Right renal pelvis (tissue), 4 donors: Measurements from ENCODE around the gene ABL1. TPM values are rescaled to one million over a fixed set of nuclear protein-coding genes. Genes with fewer than 3 reads are reported as not detected.
"Not testable (repeated sequence)": the region's sequence is repeated elsewhere in the genome, so short reads cannot be mapped to it uniquely, and the experiment has no call there.

ENCODE experiments used
- DNase-seq, 4 donors: peaks; one replicate each; pipeline ENCODE4 v3.0.0-alpha.2; 2013; ENCODE audit warnings: low read depth in 4 of 4, low spot score in 3 of 4, missing footprints in 1 of 4
- polyA plus RNA-seq, 4 donors: library from polyadenylated mRNA; unstranded; fragments of 120-200 nt; gene quantifications; one replicate each; pipeline ENCODE4 v1.2.1, GENCODE V29; 2013; ENCODE audit not compliant: insufficient read length in 4 of 4

ABL1 gene
- polyA plus RNA-seq, 4 donors, result 82.1 to 89.5 (median 82.7) TPM

- DNase-seq, result no peak
Measured at GRCh38 chr9:130847306-130848217, 12.5 kb downstream of the ABL1 start.

DNA sequence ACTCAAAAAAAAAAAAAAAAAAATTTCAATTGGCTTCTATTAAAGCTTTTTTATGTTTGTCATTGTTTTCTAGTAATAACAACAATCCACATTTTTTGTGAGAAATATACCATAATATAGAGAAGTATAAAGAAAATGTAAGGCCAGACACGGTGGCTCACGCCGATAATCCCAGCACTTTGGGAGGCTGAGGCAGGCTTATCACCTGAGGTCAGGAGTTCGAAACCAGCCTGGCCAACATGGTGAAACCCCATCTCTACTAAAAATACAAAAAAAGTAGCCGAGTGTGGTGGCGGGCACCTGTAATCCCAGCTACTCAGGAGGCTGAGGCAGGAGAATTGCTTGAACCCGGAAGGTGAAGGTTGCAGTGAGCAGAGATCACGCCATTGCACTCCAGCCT, 13.5 kb downstream of the ABL1 start:
- not testable (repeated sequence) for DNase-seq

DNA sequence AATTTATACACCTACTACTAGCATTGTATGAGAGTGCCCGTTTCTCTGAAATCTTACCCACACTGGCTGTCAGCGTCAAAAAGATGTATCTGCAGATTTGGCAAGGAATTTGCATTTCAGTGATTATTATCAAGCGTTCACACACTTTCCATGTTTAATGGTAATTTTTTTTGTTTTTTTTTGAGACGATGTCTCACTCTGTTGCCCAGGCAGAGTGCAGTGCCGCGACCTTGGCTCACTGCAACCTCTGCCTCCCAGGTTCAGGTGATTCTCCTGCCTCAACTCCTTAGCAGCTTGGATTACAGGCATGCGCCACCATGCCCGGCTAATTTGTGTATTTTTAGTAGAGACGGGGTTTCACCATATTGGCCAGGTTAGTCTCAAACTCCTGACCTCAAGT, 14.3 kb downstream of the ABL1 start:
- DNase-seq, result no peak

DNA sequence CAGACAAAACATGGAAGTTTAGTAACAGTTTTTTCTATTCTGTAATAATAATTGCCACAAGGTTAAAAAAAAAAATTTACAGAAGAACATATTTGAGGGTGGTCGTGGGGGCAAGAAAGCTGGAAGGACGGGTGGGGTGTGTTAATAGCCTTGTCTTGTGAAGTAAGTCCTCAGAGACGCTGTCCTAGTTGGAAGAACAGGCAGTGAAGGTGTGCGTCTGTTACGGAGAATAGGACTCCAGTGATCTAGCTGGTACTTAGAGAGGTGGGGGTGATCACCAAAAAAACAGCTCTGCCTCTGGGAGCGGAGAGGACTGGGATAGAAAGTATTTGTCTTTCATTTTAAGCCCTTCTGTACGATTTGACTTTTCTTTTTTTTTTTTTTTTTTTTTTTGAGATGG, 17.7 kb downstream of the ABL1 start:
- DNase-seq, result no peak

GRCh38 chr9:130854092-130854491, 19.0 kb downstream of the ABL1 start:
- no peak for DNase-seq

- DNase-seq, result no peak
Measured at GRCh38 chr9:130854835-130855234, 19.8 kb downstream of the ABL1 start.

GRCh38 chr9:130856474-130856873, 21.4 kb downstream of the ABL1 start:
- DNase-seq, result no peak

- no peak for DNase-seq
Measured at GRCh38 chr9:130857864-130858738, 23.0 kb downstream of the ABL1 start.

- DNase-seq, result no peak
Measured at GRCh38 chr9:130858739-130859705, 24.0 kb downstream of the ABL1 start.

- DNase-seq, result no peak
Measured at GRCh38 chr9:130860458-130861316, 25.6 kb downstream of the ABL1 start.

DNA sequence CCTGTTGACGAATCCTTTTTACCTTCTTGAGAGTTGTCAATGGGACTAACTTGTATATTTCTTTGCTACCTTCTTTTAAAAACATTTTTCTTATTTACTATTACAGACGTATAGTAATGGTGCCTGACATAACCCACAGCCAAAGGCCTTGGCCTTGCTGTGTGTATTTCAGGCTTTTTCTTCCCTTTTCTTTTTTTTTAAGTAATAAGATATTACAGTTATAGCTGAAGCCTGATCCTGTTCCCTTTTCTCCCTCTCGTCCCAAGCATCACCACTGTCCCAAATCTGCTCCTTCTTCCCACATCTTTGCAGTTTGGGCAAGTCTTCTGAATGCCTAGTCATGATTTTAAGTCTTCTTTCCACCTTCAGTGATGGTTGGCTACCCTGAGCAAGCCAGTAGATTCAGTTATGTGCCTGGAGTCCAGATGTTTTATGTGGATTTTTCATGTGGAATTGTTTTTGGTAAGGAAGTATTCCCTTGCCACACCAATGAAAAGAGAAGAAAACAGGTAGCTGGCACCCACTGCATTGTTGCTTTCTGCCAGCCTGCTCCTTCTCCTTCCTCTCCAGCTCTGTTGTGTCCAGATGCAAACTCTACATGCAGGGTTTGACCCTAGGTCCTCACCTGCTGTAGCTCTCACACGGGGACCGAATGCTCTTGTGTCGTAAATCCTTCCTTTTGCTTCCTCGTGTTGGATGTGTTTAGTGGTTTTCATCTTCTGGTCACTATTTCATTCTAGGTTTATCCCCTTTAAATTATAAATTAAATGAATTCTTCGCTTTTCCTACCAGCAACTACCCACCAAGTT, 26.5 kb downstream of the ABL1 start:
- DNase-seq, result no peak

GRCh38 chr9:130862217-130862616, 27.2 kb downstream of the ABL1 start:
- DNase-seq, result no peak

DNA sequence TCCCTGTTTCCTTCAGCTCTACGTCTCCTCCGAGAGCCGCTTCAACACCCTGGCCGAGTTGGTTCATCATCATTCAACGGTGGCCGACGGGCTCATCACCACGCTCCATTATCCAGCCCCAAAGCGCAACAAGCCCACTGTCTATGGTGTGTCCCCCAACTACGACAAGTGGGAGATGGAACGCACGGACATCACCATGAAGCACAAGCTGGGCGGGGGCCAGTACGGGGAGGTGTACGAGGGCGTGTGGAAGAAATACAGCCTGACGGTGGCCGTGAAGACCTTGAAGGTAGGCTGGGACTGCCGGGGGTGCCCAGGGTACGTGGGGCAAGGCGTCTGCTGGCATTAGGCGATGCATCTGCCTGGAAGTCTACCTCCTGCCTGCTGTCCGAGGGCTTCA, 27.7 kb downstream of the ABL1 start:
- DNase-seq, result no peak

GRCh38 chr9:130864541-130864940, 29.5 kb downstream of the ABL1 start:
- no peak for DNase-seq

GRCh38 chr9:130865921-130866320, 30.9 kb downstream of the ABL1 start:
- no peak for DNase-seq

DNA sequence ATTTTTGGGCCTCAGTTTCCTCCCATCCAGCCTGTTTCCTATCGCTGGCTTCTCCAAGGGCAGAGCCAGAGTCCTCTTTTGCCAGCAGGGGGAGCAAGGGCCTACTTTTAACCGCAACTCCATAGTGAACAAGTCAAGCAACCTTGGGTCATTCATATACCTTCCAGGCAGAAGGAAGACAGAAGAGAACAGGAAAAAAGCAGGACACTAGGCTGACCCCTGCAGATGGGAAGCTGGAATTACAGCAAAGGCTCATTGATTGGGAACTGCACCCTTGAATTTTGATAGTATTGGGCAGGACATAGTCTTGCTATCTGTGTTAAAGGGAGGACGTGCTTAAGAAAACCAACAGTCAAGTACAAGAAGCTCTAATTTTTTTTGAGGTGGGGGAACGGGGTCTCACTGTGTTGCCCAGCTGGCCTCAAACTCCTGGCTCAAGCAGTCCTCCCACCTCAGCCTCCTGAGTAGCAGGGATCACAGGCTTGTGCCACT, 31.5 kb downstream of the ABL1 start:
- peak in 3 of 4 donors; percentile 63 to 74 (median 68) for DNase-seq

- no peak for DNase-seq
Measured at GRCh38 chr9:130867556-130867955, 32.5 kb downstream of the ABL1 start.

DNA sequence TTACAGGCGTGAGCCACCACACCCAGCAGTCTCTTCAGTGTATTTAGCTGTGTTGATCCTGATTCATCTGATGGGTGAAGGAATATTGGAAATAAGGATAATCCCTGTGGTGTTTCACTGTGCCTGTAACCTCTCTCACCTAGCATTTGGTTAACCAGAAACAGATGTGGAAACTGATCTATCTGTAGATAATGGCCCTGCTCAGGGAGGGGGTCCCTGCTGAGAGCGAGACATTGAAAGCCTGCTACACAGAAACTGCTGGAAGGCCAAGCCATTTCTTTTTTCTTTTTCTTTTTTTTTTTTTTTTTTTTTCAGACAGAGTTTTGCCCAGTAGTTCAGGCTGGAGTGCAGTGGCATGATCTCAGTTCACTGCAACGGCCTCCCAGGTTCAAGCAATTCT, 33.2 kb downstream of the ABL1 start:
- DNase-seq, result no peak
